Calu3 (cell line): ENCODE results near the gene SYT7. TPM values are rescaled to one million over a fixed set of nuclear protein-coding genes. Genes with fewer than 3 reads are reported as not detected.

Experiments
- BruUV-seq: library from RNA; stranded (reverse); fragments of 400-500 nt; replicated peaks from 2 replicates; lab custom pipeline; 2021; lab: Mats Ljungman, UMichigan
- CTCF ChIA-PET: fragments of 300-600 bp; sonication (Branson Sonifier 250); formaldehyde crosslinking; loops from one replicate; lab custom pipeline; 2022; ENCODE audit warnings: antibody characterized with exemption; lab: Charles Lee
- DNase-seq: peaks from one replicate; pipeline ENCODE4 v3.0.0; 2022
- H3K27ac Mint-ChIP-seq: one replicate; pipeline ENCODE4 v1.8.0; 2022; ENCODE audit warnings: mixed read lengths; ENCODE audit not compliant: unreplicated experiment
- H3K27me3 Mint-ChIP-seq: one replicate; pipeline ENCODE4 v1.8.0; 2022; ENCODE audit warnings: mixed read lengths; ENCODE audit not compliant: unreplicated experiment
- H3K36me3 Mint-ChIP-seq: one replicate; pipeline ENCODE4 v1.8.0; 2022; ENCODE audit warnings: mild to moderate bottlenecking, moderate library complexity, mixed read lengths; ENCODE audit not compliant: insufficient read depth, unreplicated experiment
- H3K4me1 Mint-ChIP-seq: one replicate; pipeline ENCODE4 v1.8.0; 2022; ENCODE audit warnings: mild to moderate bottlenecking, low read depth, mixed read lengths; ENCODE audit not compliant: unreplicated experiment
- H3K4me3 Mint-ChIP-seq: one replicate; pipeline ENCODE4 v1.8.0; 2022; ENCODE audit warnings: mild to moderate bottlenecking, low read depth, moderate library complexity, mixed read lengths; ENCODE audit not compliant: unreplicated experiment
- H3K9me3 Mint-ChIP-seq: one replicate; pipeline ENCODE4 v1.8.0; 2022; ENCODE audit warnings: low read depth, mixed read lengths; ENCODE audit not compliant: unreplicated experiment
- CTCF ChIP-seq: fragments of 200-600 bp; IDR thresholded peaks from one replicate; pipeline ENCODE4 v1.8.0; 2022; ENCODE audit warnings: antibody characterized with exemption; ENCODE audit not compliant: unreplicated experiment
- intact Hi-C: fragments of 100-400 bp; cut with micrococcal nuclease; formaldehyde crosslinking; loops from one replicate; pipeline ENCODE4 v1.10.0; 2022; ENCODE audit not compliant: unreplicated experiment
- total RNA-seq: library from RNA; stranded (reverse); gene quantifications from 2 replicates; pipeline ENCODE4 v1.2.3, GENCODE V29; 2022

SYT7 gene
- total RNA-seq, 1 experiment from 2014 or later: 4.4 TPM

GRCh38 chr11:61539831-61540357 lies 41.0 kb downstream of the SYT7 start:
- Mint-ChIP-seq H3K4me1 (peaks cover 20% of the 10 kb centered on the region), H3K36me3 (peaks cover under 1% of the 10 kb centered on the region), H3K27me3 (peaks cover 60% of the 10 kb centered on the region), H3K27ac (no peak overlapping the region), H3K9me3 (no peaks in the 10 kb centered on the region), H3K4me3 (no peak overlapping the region)
- intact Hi-C loops: loop anchor here (10.0 kb wide), 1 partner anchor 85 kb away; no protein-coding TSS in a partner anchor
- no peak for DNase-seq
- CTCF ChIA-PET: interaction anchor here (0.5 kb wide), 1 partner anchor 78 kb away, joined by 4 read pairs; no protein-coding TSS in a partner anchor
- BruUV-seq: no TSS peak
- TF ChIP-seq CTCF: no peak

GRCh38 chr11:61539006-61539405 lies 41.9 kb downstream of the SYT7 start:
- CTCF ChIA-PET: no interaction called here
- no TSS peak for BruUV-seq
- intact Hi-C loops: loop anchor here (10.0 kb wide), 1 partner anchor 86 kb away; no protein-coding TSS in a partner anchor

GRCh38 chr11:61538636-61538961 lies 42.3 kb downstream of the SYT7 start:
- no peaks in the 10 kb centered on the region for H3K9me3 Mint-ChIP-seq

More at GRCh38 chr11:61539006-61539405, 41.9 kb downstream of the SYT7 start:
- no peak for DNase-seq
- no peak overlapping the region for H3K4me3 Mint-ChIP-seq
- H3K27me3 Mint-ChIP-seq: peaks cover 69% of the 10 kb centered on the region
- H3K4me1 Mint-ChIP-seq: peaks cover 25% of the 10 kb centered on the region
- H3K36me3 Mint-ChIP-seq: peaks cover 8% of the 10 kb centered on the region
- no peak for TF ChIP-seq CTCF
- no peak overlapping the region for H3K27ac Mint-ChIP-seq
- no peaks in the 10 kb centered on the region for H3K9me3 Mint-ChIP-seq

GRCh38 chr11:61537326-61537725 lies 43.5 kb downstream of the SYT7 start:
- no peaks in the 10 kb centered on the region for H3K9me3 Mint-ChIP-seq
- CTCF ChIA-PET: no interaction called here
- no peak overlapping the region for H3K4me3 Mint-ChIP-seq
- H3K27ac Mint-ChIP-seq: no peak overlapping the region
- peaks cover 8% of the 10 kb centered on the region for H3K36me3 Mint-ChIP-seq
- BruUV-seq: no TSS peak
- no peak for TF ChIP-seq CTCF
- DNase-seq: no peak
- intact Hi-C loops: loop anchor here (10.0 kb wide), 1 partner anchor 87 kb away; no protein-coding TSS in a partner anchor
- H3K27me3 Mint-ChIP-seq: peaks cover 77% of the 10 kb centered on the region
- H3K4me1 Mint-ChIP-seq: peaks cover 24% of the 10 kb centered on the region

More at GRCh38 chr11:61538636-61538961, 42.3 kb downstream of the SYT7 start:
- Mint-ChIP-seq H3K4me1 (peaks cover 24% of the 10 kb centered on the region), H3K4me3 (no peak overlapping the region), H3K36me3 (peaks cover 8% of the 10 kb centered on the region), H3K27ac (no peak overlapping the region), H3K27me3 (peaks cover 73% of the 10 kb centered on the region)
- CTCF ChIA-PET: no interaction called here
- TF ChIP-seq CTCF: no peak
- no TSS peak for BruUV-seq
- intact Hi-C loops: loop anchor here (10.0 kb wide), 1 partner anchor 86 kb away; no protein-coding TSS in a partner anchor
- no peak for DNase-seq
